IMR-90 (cell line): Measurements from ENCODE around the gene PSMD11. TPM values are rescaled to one million over a fixed set of nuclear protein-coding genes. Genes with fewer than 3 reads are reported as not detected.

Experiments
- ATAC-seq: fragments of 200-7000 bp; cut with Tn5 transposase; 2 replicates; pipeline ENCODE4 v1.9.1; 2020; ENCODE audit warnings: low read depth, mild to moderate bottlenecking, moderate library complexity
- BruUV-seq: library from RNA; stranded (reverse); fragments of 400-500 nt; replicated peaks from 2 replicates; lab custom pipeline; 2021; lab: Mats Ljungman, UMichigan
- CTCF ChIA-PET: fragments of 300-600 bp; formaldehyde crosslinking; extraction: SDS; loops from one replicate; lab custom pipeline; 2021; ENCODE audit warnings: antibody characterized with exemption; lab: Yijun Ruan, JAX
- POLR2A ChIA-PET: fragments of 300-600 bp; sonication (Branson Sonifier 250); formaldehyde crosslinking; loops from one replicate; lab custom pipeline; 2022; ENCODE audit warnings: antibody characterized with exemption; ENCODE audit not compliant: unreplicated experiment; lab: Charles Lee
- DNase-seq: peaks from one replicate; pipeline ENCODE4 v3.0.0; 2013
- H2AFZ ChIP-seq: replicated peaks from 2 replicates; pipeline ENCODE3; 2013; ENCODE audit warnings: low read length, mild to moderate bottlenecking; ENCODE audit not compliant: poor library complexity
- H2AK5ac ChIP-seq: 2 replicates; pipeline ENCODE4 v1.6.1; 2013; ENCODE audit warnings: low read depth, low read length, inconsistent platforms
- H2AK9ac ChIP-seq: replicated peaks from 2 replicates; pipeline ENCODE3; 2013; ENCODE audit warnings: mild to moderate bottlenecking, low read depth, low read length, moderate library complexity; ENCODE audit not compliant: poor library complexity
- H2BK120ac ChIP-seq: 2 replicates; pipeline ENCODE4 v1.6.1; 2013; ENCODE audit warnings: low read depth, low read length, inconsistent platforms
- H2BK15ac ChIP-seq: 3 replicates; pipeline ENCODE4 v1.6.1; 2013; ENCODE audit warnings: low read depth, low read length, inconsistent platforms
- H2BK20ac ChIP-seq: 2 replicates; pipeline ENCODE4 v1.6.1; 2013; ENCODE audit warnings: low read depth, mild to moderate bottlenecking, inconsistent platforms, low read length, moderate library complexity
- H2BK5ac ChIP-seq: 2 replicates; pipeline ENCODE4 v1.6.1; 2013; ENCODE audit warnings: mild to moderate bottlenecking, low read depth, low read length, inconsistent platforms; ENCODE audit not compliant: poor library complexity, severe bottlenecking
- H3K14ac ChIP-seq: replicated peaks from 2 replicates; pipeline ENCODE4 v1.6.1; 2013; ENCODE audit warnings: low read depth, low read length, inconsistent platforms
- H3K18ac ChIP-seq: 2 replicates; pipeline ENCODE4 v1.6.1; 2013; ENCODE audit warnings: low read depth, low read length, control low read depth
- H3K23ac ChIP-seq: 2 replicates; pipeline ENCODE4 v1.6.1; 2013; ENCODE audit warnings: low read depth, low read length, inconsistent platforms
- H3K27ac ChIP-seq: 2 replicates; pipeline ENCODE4 v1.5.1; 2013; ENCODE audit warnings: mild to moderate bottlenecking, control low read depth, low read length; ENCODE audit not compliant: insufficient read depth
- H3K27me3 ChIP-seq: 2 replicates; pipeline ENCODE4 v1.6.1; 2013; ENCODE audit warnings: low read length; ENCODE audit not compliant: control insufficient read depth, insufficient read depth
- H3K36me3 ChIP-seq: 2 replicates; pipeline ENCODE4 v1.6.1; 2013; ENCODE audit warnings: low read length, mixed read lengths; ENCODE audit not compliant: control insufficient read depth, insufficient read depth
- H3K4ac ChIP-seq: 2 replicates; pipeline ENCODE4 v1.6.1; 2013; ENCODE audit warnings: low read depth, low read length, inconsistent platforms
- H3K4me1 ChIP-seq: 2 replicates; pipeline ENCODE4 v1.6.1; 2013; ENCODE audit warnings: low read length, mixed read lengths; ENCODE audit not compliant: control insufficient read depth, insufficient read depth
- H3K4me2 ChIP-seq: 2 replicates; pipeline ENCODE4 v1.6.1; 2013; ENCODE audit warnings: low read depth, mild to moderate bottlenecking, control low read depth, low read length, moderate library complexity
- H3K4me3 ChIP-seq: 2 replicates; pipeline ENCODE4 v1.5.1; 2013; ENCODE audit warnings: low read depth, mild to moderate bottlenecking, control low read depth, low read length, moderate library complexity; ENCODE audit not compliant: insufficient read depth
- H3K56ac ChIP-seq: 2 replicates; pipeline ENCODE4 v1.6.1; 2013; ENCODE audit warnings: low read length, inconsistent platforms; ENCODE audit not compliant: insufficient read depth; ENCODE audit errors: extremely low read depth
- H3K79me1 ChIP-seq, 2 experiments: 2 replicates each; pipeline ENCODE4 v1.6.1; 2013; ENCODE audit warnings: low read length in 2 of 2, inconsistent platforms in 1 of 2, low read depth in 1 of 2
- H3K9ac ChIP-seq: 2 replicates; pipeline ENCODE4 v1.6.1; 2013; ENCODE audit warnings: low read depth, low read length, control low read depth
- H3K9me1 ChIP-seq: 2 replicates; pipeline ENCODE4 v1.6.1; 2013; ENCODE audit warnings: low read length, inconsistent platforms; ENCODE audit not compliant: insufficient read depth
- H3K9me3 ChIP-seq: 2 replicates; pipeline ENCODE4 v1.6.1; 2013; ENCODE audit warnings: low read length; ENCODE audit not compliant: control insufficient read depth, insufficient read depth
- H4K20me1 ChIP-seq: 2 replicates; pipeline ENCODE4 v1.6.1; 2013; ENCODE audit warnings: low read length, inconsistent platforms; ENCODE audit not compliant: insufficient read depth
- H4K5ac ChIP-seq: 2 replicates; pipeline ENCODE4 v1.6.1; 2013; ENCODE audit warnings: mild to moderate bottlenecking, low read depth, low read length, control low read depth
- H4K8ac ChIP-seq, 2 experiments: 2 replicates each; pipeline ENCODE4 v1.6.1; 2013; ENCODE audit warnings: low read depth in 2 of 2, low read length in 2 of 2, control low read depth in 1 of 2, inconsistent platforms in 1 of 2
- H4K91ac ChIP-seq: 2 replicates; pipeline ENCODE4 v1.6.1; 2013; ENCODE audit warnings: low read depth, low read length, inconsistent platforms; ENCODE audit not compliant: insufficient read depth
- BHLHE40 ChIP-seq: fragments of 150-350 bp; IDR thresholded peaks from 2 replicates; pipeline ENCODE4 v1.6.1; 2016; ENCODE audit warnings: mild to moderate bottlenecking, low read depth, low read length
- CEBPB ChIP-seq: IDR thresholded peaks from 2 replicates; pipeline ENCODE4 v1.6.1; 2012; ENCODE audit warnings: low read depth, low read length, improper control_type of control experiment
- CHD1 ChIP-seq: IDR thresholded peaks from 2 replicates; pipeline ENCODE4 v1.6.1; 2012; ENCODE audit warnings: low read depth, low read length, improper control_type of control experiment
- FOS ChIP-seq: fragments of 150-350 bp; IDR thresholded peaks from 2 replicates; pipeline ENCODE4 v1.6.1; 2016; ENCODE audit warnings: low read depth, low read length
- MAFK ChIP-seq: IDR thresholded peaks from 2 replicates; pipeline ENCODE4 v1.6.1; 2012; ENCODE audit warnings: low read depth, low read length, improper control_type of control experiment
- MAZ ChIP-seq: IDR thresholded peaks from 2 replicates; pipeline ENCODE4 v1.6.1; 2012; ENCODE audit warnings: low read depth, mild to moderate bottlenecking, low read length, improper control_type of control experiment, moderate library complexity, borderline replicate concordance
- MXI1 ChIP-seq: IDR thresholded peaks from 2 replicates; pipeline ENCODE4 v1.6.1; 2012; ENCODE audit warnings: low read depth, mild to moderate bottlenecking, low read length, moderate library complexity, borderline replicate concordance
- NFE2L2 ChIP-seq: fragments of 150-350 bp; IDR thresholded peaks from 2 replicates; pipeline ENCODE4 v1.6.1; 2016; ENCODE audit warnings: low read depth, mild to moderate bottlenecking, low read length
- POLR2A ChIP-seq: IDR thresholded peaks from 2 replicates; pipeline ENCODE4 v1.6.1; 2012; ENCODE audit warnings: mild to moderate bottlenecking, low read depth, low read length
- RAD21 ChIP-seq: IDR thresholded peaks from 2 replicates; pipeline ENCODE4 v1.6.1; 2012; ENCODE audit warnings: low read length, improper control_type of control experiment
- RCOR1 ChIP-seq: IDR thresholded peaks from 2 replicates; pipeline ENCODE4 v1.6.1; 2012; ENCODE audit warnings: mild to moderate bottlenecking, low read length, improper control_type of control experiment; ENCODE audit not compliant: insufficient replicate concordance
- RFX5 ChIP-seq: IDR thresholded peaks from 2 replicates; pipeline ENCODE4 v1.8.0; 2012; ENCODE audit warnings: low read depth, mild to moderate bottlenecking, low read length, moderate library complexity
- SMC3 ChIP-seq: fragments of 150-350 bp; IDR thresholded peaks from 2 replicates; pipeline ENCODE4 v1.6.1; 2016; ENCODE audit warnings: low read depth, mild to moderate bottlenecking, antibody characterized with exemption, low read length, moderate library complexity
- WGBS, 2 experiments: methylation state at CpG; one replicate each; pipeline versions ENCODE4 v1.1.5 to v1.1.7; 2013; ENCODE audit warnings: missing lambda C conversion rate in 2 of 2; ENCODE audit not compliant: insufficient read length in 1 of 2; ENCODE audit errors: extremely low coverage in 2 of 2; 5-methylcytosine and 5-hydroxymethylcytosine counted together
- dilution Hi-C: fragments of 300-500 bp; cut with HindIII; formaldehyde crosslinking; loops from one replicate; pipeline ENCODE4 v1.14.3; 2018; ENCODE audit warnings: low sequenced_read_pairs; ENCODE audit not compliant: unreplicated experiment
- in situ Hi-C: fragments of 300-500 bp; cut with MboI; formaldehyde crosslinking; loops from 3 replicates; pipeline ENCODE4 v1.14.3; 2019; ENCODE audit warnings: low sequenced_read_pairs, inconsistent platforms, mixed read lengths
- intact Hi-C: fragments of 100-400 bp; cut with micrococcal nuclease; formaldehyde crosslinking; loops from 2 replicates; pipeline ENCODE4 v1.10.0; 2022
- polyA plus RNA-seq, 3 experiments: library from polyadenylated mRNA; depleted of rRNA; stranded (reverse); fragments of >200 nt; gene quantifications; 2 replicates each; pipeline ENCODE4 v1.2.3, GENCODE V29; 2012; ENCODE audit warnings: low replicate concordance in 1 of 3
- total RNA-seq: library from RNA; depleted of rRNA; stranded (reverse); fragments of >200 nt; gene quantifications from 2 replicates; pipeline ENCODE4 v1.2.3, GENCODE V29; 2012
- TF ChIP-seq, protein P1 (sequence below): conservative IDR thresholded peaks from 2 replicates; pipeline ENCODE4 v1.5.1; 2012; ENCODE audit warnings: mild to moderate bottlenecking, low read depth, low read length, improper control_type of control experiment
- TF ChIP-seq, protein P2 (sequence below): fragments of 150-350 bp; IDR thresholded peaks from 2 replicates; pipeline ENCODE4 v1.6.1; 2017; ENCODE audit warnings: mild to moderate bottlenecking, antibody characterized with exemption, low read length, low read depth

The PSMD11 gene
- total and polyA plus RNA-seq, 2 of the 4 experiments (the other 2 are of a cell fraction) = 64.7 to 85.9 TPM

DNA sequence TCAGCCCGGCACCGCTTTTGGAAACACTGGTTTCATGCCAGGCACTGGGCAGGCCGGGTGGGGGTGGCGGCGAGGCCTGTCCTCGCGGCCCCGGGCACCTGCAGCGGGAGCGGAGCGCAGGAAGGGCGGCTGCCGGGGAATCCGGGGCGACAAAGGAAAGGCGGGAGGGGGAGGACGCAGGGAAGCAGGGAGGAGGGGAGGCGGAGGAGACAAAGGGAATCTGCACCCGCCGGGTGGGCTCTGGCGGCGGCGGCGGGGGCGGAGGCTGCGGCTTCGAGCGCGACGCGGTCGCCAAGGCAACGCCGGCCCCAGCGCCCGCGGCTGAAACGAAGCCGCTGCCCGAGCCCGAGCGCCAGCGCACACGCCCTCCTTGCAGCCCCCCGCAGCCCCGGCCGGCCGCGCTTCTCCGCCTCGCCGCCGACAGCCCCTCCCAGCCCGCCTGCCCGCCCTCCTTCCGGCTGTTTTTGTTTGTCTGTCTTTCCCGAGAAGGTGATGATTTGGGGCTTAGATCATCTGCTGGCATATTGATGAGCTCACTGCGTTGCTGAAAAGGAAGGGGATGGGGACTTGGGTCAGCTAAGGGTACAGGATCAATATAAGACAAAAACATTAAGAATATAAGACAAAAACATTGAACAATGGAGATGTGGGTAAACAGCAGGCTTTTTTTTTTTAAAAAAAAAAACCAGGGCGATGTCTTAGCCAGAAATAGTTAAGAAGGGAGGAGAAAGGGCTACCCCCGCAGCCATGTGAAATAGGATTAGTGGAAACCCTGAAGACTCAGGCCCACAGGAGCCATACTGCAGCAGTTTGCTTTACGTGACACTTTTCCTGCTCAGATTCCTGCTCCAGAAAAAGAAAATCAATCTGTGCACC, 75.2 kb downstream of the PSMD11 start:
- no peak overlapping the region for H2BK15ac ChIP-seq
- H3K36me3 ChIP-seq = no peaks in the 10 kb centered on the region
- H4K20me1 ChIP-seq = no peaks in the 10 kb centered on the region
- H3K4me3 ChIP-seq = peak overlapping the region; percentile 34
- no peak overlapping the region for H3K56ac ChIP-seq
- ChIA-PET CTCF (no interaction called here), POLR2A (no interaction called here)
- ATAC-seq (peak; percentile 69), DNase-seq (no peak)
- no peak overlapping the region for H4K91ac ChIP-seq
- no TSS peak for BruUV-seq
- H4K8ac ChIP-seq = no peak overlapping the region; a peak in 1 of 4 replicates
- H2BK20ac ChIP-seq = no peak overlapping the region
- H3K4me2 ChIP-seq = peak overlapping the region; percentile 89
- H3K14ac ChIP-seq = no peak overlapping the region
- H2BK120ac ChIP-seq = no peak overlapping the region
- H3K27ac ChIP-seq = no peak overlapping the region
- peaks cover 19% of the 10 kb centered on the region for H3K27me3 ChIP-seq
- no peaks in the 10 kb centered on the region for H3K79me1 ChIP-seq
- H3K9me3 ChIP-seq = no peaks in the 10 kb centered on the region
- WGBS, 2 experiments = 0% methylated on average over 1 of the region's 61 CpGs; no CpG with 5 or more reads in 1 of the 2 experiments
- H2AK5ac ChIP-seq = no peak overlapping the region
- no peak overlapping the region for H2BK5ac ChIP-seq
- dilution Hi-C loops = no loop called here
- H3K18ac ChIP-seq = no peak overlapping the region
- no peak overlapping the region for H3K23ac ChIP-seq
- H3K9me1 ChIP-seq = 0 out of 2 replicates have a peak, but pooled peaks cover 2% of the 10 kb centered on the region
- H3K4me1 ChIP-seq = no peaks in the 10 kb centered on the region; the same call in 1 of the 2 replicates
- in situ Hi-C loops = no loop called here
- H3K9ac ChIP-seq = no peak overlapping the region
- no peak overlapping the region for H3K4ac ChIP-seq
- H2AFZ ChIP-seq = peak overlapping the region; percentile 87
- intact Hi-C loops = no loop called here
- no peak overlapping the region for H2AK9ac ChIP-seq
- H4K5ac ChIP-seq = no peak overlapping the region
- TF ChIP-seq, protein P1, sequence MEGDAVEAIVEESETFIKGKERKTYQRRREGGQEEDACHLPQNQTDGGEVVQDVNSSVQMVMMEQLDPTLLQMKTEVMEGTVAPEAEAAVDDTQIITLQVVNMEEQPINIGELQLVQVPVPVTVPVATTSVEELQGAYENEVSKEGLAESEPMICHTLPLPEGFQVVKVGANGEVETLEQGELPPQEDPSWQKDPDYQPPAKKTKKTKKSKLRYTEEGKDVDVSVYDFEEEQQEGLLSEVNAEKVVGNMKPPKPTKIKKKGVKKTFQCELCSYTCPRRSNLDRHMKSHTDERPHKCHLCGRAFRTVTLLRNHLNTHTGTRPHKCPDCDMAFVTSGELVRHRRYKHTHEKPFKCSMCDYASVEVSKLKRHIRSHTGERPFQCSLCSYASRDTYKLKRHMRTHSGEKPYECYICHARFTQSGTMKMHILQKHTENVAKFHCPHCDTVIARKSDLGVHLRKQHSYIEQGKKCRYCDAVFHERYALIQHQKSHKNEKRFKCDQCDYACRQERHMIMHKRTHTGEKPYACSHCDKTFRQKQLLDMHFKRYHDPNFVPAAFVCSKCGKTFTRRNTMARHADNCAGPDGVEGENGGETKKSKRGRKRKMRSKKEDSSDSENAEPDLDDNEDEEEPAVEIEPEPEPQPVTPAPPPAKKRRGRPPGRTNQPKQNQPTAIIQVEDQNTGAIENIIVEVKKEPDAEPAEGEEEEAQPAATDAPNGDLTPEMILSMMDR = no peak
- no peak for TF ChIP-seq SMC3
- TF ChIP-seq RFX5 = no peak
- no peak for TF ChIP-seq RCOR1
- no peak for TF ChIP-seq MAZ
- no peak for TF ChIP-seq BHLHE40
- no peak for TF ChIP-seq MXI1
- TF ChIP-seq CHD1 = no peak
- TF ChIP-seq NFE2L2 = no peak
- TF ChIP-seq MAFK = no peak
- no peak for TF ChIP-seq RAD21
- TF ChIP-seq, protein P2, sequence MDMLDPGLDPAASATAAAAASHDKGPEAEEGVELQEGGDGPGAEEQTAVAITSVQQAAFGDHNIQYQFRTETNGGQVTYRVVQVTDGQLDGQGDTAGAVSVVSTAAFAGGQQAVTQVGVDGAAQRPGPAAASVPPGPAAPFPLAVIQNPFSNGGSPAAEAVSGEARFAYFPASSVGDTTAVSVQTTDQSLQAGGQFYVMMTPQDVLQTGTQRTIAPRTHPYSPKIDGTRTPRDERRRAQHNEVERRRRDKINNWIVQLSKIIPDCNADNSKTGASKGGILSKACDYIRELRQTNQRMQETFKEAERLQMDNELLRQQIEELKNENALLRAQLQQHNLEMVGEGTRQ = no peak
- TF ChIP-seq POLR2A = no peak
- TF ChIP-seq FOS = no peak
- TF ChIP-seq CEBPB = no peak
